MG63 (cell line): ENCODE measurements around the gene PEPD. TPM values are rescaled to one million over a fixed set of nuclear protein-coding genes. Genes with fewer than 3 reads are reported as not detected.

Experiments
- DNase-seq: peaks from one replicate; pipeline ENCODE4 v3.0.0-alpha.2; 2020
- H3K27me3 ChIP-seq: fragments of 250-450 bp; sonication (Bioruptor Pico); 2 replicates; pipeline ENCODE4 v1.5.1; 2020; ENCODE audit warnings: mild to moderate bottlenecking, moderate library complexity
- H3K36me3 ChIP-seq: fragments of 250-450 bp; sonication (Bioruptor Pico); 2 replicates; pipeline ENCODE4 v1.5.1; 2020; ENCODE audit warnings: mild to moderate bottlenecking, moderate library complexity
- H3K4me3 ChIP-seq: fragments of 250-450 bp; sonication (Bioruptor Pico); 2 replicates; pipeline ENCODE4 v1.5.1; 2020; ENCODE audit warnings: mild to moderate bottlenecking, moderate library complexity
- H3K9me3 ChIP-seq: fragments of 250-450 bp; sonication (Bioruptor Pico); 2 replicates; pipeline ENCODE4 v1.5.1; 2020; ENCODE audit warnings: mild to moderate bottlenecking, moderate library complexity
- total RNA-seq: library from RNA; depleted of rRNA; stranded (reverse); fragments of >200 nt; shearing (Covaris generic); gene quantifications from 2 replicates; pipeline ENCODE4 v1.2.3, GENCODE V29; 2014; ENCODE audit warnings: low replicate concordance

PEPD gene
- total RNA-seq, 1 experiment from 2014 or later: 79.3 TPM

GRCh38 chr19:33418871-33419787 is 102.5 kb downstream of the PEPD start:
- Histone ChIP-seq H3K36me3 (no peaks in the 10 kb centered on the region), H3K4me3 (no peak overlapping the region), H3K27me3 (no peaks in the 10 kb centered on the region), H3K9me3 (no peaks in the 10 kb centered on the region)
- DNase-seq: no peak

GRCh38 chr19:33418461-33418860 is 103.1 kb downstream of the PEPD start:
- Histone ChIP-seq H3K36me3 (no peaks in the 10 kb centered on the region), H3K4me3 (no peak overlapping the region), H3K27me3 (no peaks in the 10 kb centered on the region), H3K9me3 (no peaks in the 10 kb centered on the region)
- DNase-seq: no peak

GRCh38 chr19:33417751-33418150 is 103.8 kb downstream of the PEPD start:
- no peaks in the 10 kb centered on the region for H3K36me3 ChIP-seq
- H3K27me3 ChIP-seq: no peaks in the 10 kb centered on the region
- DNase-seq: no peak
- no peaks in the 10 kb centered on the region for H3K9me3 ChIP-seq
- no peak overlapping the region for H3K4me3 ChIP-seq

GRCh38 chr19:33416307-33417215 is 105.0 kb downstream of the PEPD start:
- Histone ChIP-seq H3K27me3 (no peaks in the 10 kb centered on the region), H3K36me3 (no peaks in the 10 kb centered on the region), H3K4me3 (no peak overlapping the region), H3K9me3 (no peaks in the 10 kb centered on the region)
- peak; percentile 74 for DNase-seq

- Histone ChIP-seq H3K9me3 (no peaks in the 10 kb centered on the region), H3K27me3 (no peaks in the 10 kb centered on the region), H3K4me3 (no peak overlapping the region), H3K36me3 (no peaks in the 10 kb centered on the region)
- DNase-seq: no peak
Measured at GRCh38 chr19:33414667-33415605, 106.7 kb downstream of the PEPD start.

GRCh38 chr19:33413868-33414666 is 107.5 kb downstream of the PEPD start:
- DNase-seq: no peak
- Histone ChIP-seq H3K9me3 (no peaks in the 10 kb centered on the region), H3K36me3 (no peaks in the 10 kb centered on the region), H3K4me3 (no peak overlapping the region), H3K27me3 (no peaks in the 10 kb centered on the region)

- Histone ChIP-seq H3K4me3 (no peak overlapping the region), H3K36me3 (no peaks in the 10 kb centered on the region), H3K9me3 (no peaks in the 10 kb centered on the region), H3K27me3 (no peaks in the 10 kb centered on the region)
- no peak for DNase-seq
Measured at GRCh38 chr19:33413426-33413725, 108.2 kb downstream of the PEPD start.

- DNase-seq: no peak
- Histone ChIP-seq H3K9me3 (no peaks in the 10 kb centered on the region), H3K36me3 (no peaks in the 10 kb centered on the region), H3K27me3 (no peaks in the 10 kb centered on the region), H3K4me3 (no peak overlapping the region)
Measured at GRCh38 chr19:33412601-33413425, 108.8 kb downstream of the PEPD start.

GRCh38 chr19:33411621-33412180 is 109.9 kb downstream of the PEPD start:
- no peak for DNase-seq
- Histone ChIP-seq H3K36me3 (no peaks in the 10 kb centered on the region), H3K27me3 (no peaks in the 10 kb centered on the region), H3K9me3 (no peaks in the 10 kb centered on the region), H3K4me3 (no peak overlapping the region)

- Histone ChIP-seq H3K27me3 (no peaks in the 10 kb centered on the region), H3K36me3 (no peaks in the 10 kb centered on the region), H3K9me3 (no peaks in the 10 kb centered on the region), H3K4me3 (no peak overlapping the region)
- no peak for DNase-seq
Measured at GRCh38 chr19:33410915-33411401, 110.6 kb downstream of the PEPD start.

GRCh38 chr19:33409906-33410685 is 111.5 kb downstream of the PEPD start:
- no peaks in the 10 kb centered on the region for H3K9me3 ChIP-seq
- DNase-seq: no peak
- no peak overlapping the region for H3K4me3 ChIP-seq
- no peaks in the 10 kb centered on the region for H3K27me3 ChIP-seq
- H3K36me3 ChIP-seq: no peaks in the 10 kb centered on the region

- H3K27me3 ChIP-seq: no peaks in the 10 kb centered on the region
- H3K36me3 ChIP-seq: no peaks in the 10 kb centered on the region
- DNase-seq: no peak
- H3K4me3 ChIP-seq: no peak overlapping the region
- no peaks in the 10 kb centered on the region for H3K9me3 ChIP-seq
Measured at GRCh38 chr19:33408538-33409434, 112.8 kb downstream of the PEPD start.

- no peaks in the 10 kb centered on the region for H3K27me3 ChIP-seq
- no peak for DNase-seq
- no peaks in the 10 kb centered on the region for H3K9me3 ChIP-seq
- H3K4me3 ChIP-seq: no peak overlapping the region
- H3K36me3 ChIP-seq: no peaks in the 10 kb centered on the region
Measured at GRCh38 chr19:33408116-33408515, 113.5 kb downstream of the PEPD start.
